Effector memory CD8-positive, alpha-beta T cell (primary cell): ENCODE data around the gene VEGFC.

Experiments
- ATAC-seq: fragments of 150-1000 bp; cut with Tn5 transposase; replicated peaks from 2 replicates; pipeline ENCODE4 v1.10.0; 2021; ENCODE audit warnings: mild to moderate bottlenecking, moderate library complexity
- DNase-seq, 3 experiments: peaks; one replicate each; pipeline ENCODE4 v3.0.0; 2021
- H3K27ac Mint-ChIP-seq, 2 donors: one replicate each; pipeline ENCODE4 v1.8.0; 2022; ENCODE audit warnings: mild to moderate bottlenecking in 2 of 2, mixed read lengths in 2 of 2, moderate library complexity in 2 of 2
- H3K27me3 Mint-ChIP-seq, 2 donors: one replicate each; pipeline ENCODE4 v1.8.0; 2022; ENCODE audit warnings: mixed read lengths in 2 of 2
- H3K36me3 Mint-ChIP-seq: one replicate; pipeline ENCODE4 v1.8.0; 2022; ENCODE audit warnings: mild to moderate bottlenecking, moderate library complexity, mixed read lengths; ENCODE audit not compliant: insufficient read depth
- H3K4me1 Mint-ChIP-seq, 2 donors: one replicate each; pipeline ENCODE4 v1.8.0; 2022; ENCODE audit warnings: low read depth in 2 of 2, mixed read lengths in 2 of 2
- H3K4me3 Mint-ChIP-seq, 2 donors: one replicate each; pipeline ENCODE4 v1.8.0; 2022; ENCODE audit warnings: mild to moderate bottlenecking in 2 of 2, mixed read lengths in 2 of 2, moderate library complexity in 2 of 2
- H3K9me3 Mint-ChIP-seq, 2 donors: one replicate each; pipeline ENCODE4 v1.8.0; 2022; ENCODE audit warnings: mixed read lengths in 2 of 2

Gene VEGFC

DNA sequence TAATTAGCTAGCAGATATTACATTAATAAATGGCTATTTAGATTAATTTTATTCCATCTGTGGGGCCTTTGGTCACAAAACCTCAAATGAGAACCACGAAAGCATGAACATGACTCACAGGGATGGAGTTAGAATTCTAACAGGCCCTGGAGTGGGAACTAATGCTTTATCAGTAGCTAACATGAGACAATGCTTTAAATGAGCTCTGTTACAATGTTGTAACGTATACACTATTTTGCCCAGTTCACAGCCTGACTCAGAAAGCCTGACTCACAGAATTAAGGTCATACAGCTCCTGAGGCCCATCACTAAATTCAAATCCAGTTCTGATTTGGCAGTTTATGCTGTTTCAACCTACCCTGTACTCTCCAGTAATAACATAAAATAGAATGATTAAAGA lies 23.2 kb downstream of the VEGFC start:
- Mint-ChIP-seq H3K9me3 (no peaks in the 10 kb centered on the region), H3K36me3 (peaks cover 3% of the 10 kb centered on the region), H3K4me3 (no peak overlapping the region), H3K4me1 (no peaks in the 10 kb centered on the region), H3K27ac (no peak overlapping the region), H3K27me3 (no peaks in the 10 kb centered on the region)
- DNase-seq: no peak
- no peak for ATAC-seq

DNA sequence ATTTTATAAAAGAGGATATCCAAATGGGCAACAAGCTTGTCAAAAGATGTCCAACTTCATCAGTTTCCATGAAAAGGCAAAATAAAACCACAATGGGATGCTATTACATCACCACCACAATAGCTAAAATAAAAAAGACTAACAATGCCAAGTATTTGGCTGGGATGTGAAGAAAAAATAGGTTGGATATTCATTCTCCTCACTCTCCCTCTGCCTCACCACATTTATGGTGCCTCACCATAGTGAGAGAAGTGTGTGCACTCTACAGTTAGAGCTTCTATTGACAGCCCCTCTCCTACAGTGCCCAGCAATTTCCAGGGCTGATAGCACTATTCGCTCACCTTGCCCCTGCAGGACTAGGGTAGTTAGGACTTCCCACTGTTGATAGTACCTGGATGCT lies 25.5 kb downstream of the VEGFC start:
- ATAC-seq (no peak), DNase-seq (no peak)
- peaks cover 0 to 4% of the 10 kb centered on the region in 2 donors for H3K9me3 Mint-ChIP-seq
- H3K4me1 Mint-ChIP-seq: no peaks in the 10 kb centered on the region
- H3K36me3 Mint-ChIP-seq: peaks cover 3% of the 10 kb centered on the region
- no peak overlapping the region for H3K4me3 Mint-ChIP-seq
- peak overlapping the region in 1 of 2 donors; percentile 20 for H3K27ac Mint-ChIP-seq
- no peaks in the 10 kb centered on the region for H3K27me3 Mint-ChIP-seq

DNA sequence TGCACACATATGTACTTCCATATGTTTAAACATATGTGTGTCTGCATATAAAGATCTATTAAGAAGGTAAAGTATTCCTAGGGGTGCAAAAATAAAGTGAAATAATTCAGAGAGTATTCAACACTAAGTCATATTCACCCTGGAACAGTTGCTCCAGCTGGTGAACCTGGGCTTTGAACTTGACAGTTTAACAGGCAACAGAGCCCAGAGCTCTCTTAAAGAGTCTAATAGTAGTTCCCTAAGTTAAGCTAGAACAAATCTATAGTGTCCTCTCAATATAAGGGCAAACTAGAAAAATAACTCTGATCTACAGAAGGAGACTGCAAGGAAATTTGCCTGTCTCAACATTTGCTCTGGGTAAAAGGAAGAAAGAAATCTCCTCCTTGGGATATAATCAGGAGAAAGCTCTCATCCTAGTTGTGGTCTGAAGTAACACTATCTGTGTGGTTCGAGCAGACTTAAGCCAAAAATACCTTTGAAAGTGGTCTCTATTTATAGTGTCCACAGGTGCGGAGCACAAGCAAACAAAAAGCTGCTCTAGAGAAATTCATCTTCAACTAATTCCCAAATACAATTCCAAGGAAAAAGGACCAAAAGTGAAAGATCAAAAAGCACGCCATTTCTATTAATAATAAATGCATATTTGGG lies 29.9 kb downstream of the VEGFC start:
- no peak for DNase-seq
- Mint-ChIP-seq H3K4me3 (no peak overlapping the region), H3K27me3 (no peaks in the 10 kb centered on the region), H3K4me1 (no peaks in the 10 kb centered on the region), H3K36me3 (peaks cover 7% of the 10 kb centered on the region), H3K9me3 (peaks cover 0 to 8% of the 10 kb centered on the region in 2 donors), H3K27ac (no peak overlapping the region)
- no peak for ATAC-seq

DNA sequence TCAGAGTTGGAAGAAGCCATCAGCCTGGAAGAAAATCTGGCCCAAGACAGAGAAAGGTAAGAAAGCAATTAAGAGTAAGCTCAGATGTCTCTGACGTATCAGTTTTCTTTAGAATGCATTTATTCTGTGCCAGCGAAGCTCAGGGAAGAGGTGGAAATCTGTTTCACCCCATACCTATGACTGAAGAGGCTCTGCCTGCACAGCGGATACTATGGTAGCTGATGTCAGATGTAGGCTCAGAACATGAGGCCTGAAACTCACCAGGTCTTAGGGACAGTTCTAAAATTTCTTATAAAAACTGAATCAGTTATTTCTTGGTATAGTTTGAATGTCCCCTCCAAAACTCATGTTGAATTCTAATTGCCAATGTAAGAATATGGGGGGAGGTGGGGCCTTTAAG lies 30.9 kb downstream of the VEGFC start:
- Mint-ChIP-seq H3K9me3 (peaks cover 0 to 8% of the 10 kb centered on the region in 2 donors), H3K36me3 (peaks cover 7% of the 10 kb centered on the region), H3K27me3 (no peaks in the 10 kb centered on the region), H3K4me3 (no peak overlapping the region), H3K4me1 (no peaks in the 10 kb centered on the region), H3K27ac (no peak overlapping the region)
- no peak for ATAC-seq
- no peak for DNase-seq

DNA sequence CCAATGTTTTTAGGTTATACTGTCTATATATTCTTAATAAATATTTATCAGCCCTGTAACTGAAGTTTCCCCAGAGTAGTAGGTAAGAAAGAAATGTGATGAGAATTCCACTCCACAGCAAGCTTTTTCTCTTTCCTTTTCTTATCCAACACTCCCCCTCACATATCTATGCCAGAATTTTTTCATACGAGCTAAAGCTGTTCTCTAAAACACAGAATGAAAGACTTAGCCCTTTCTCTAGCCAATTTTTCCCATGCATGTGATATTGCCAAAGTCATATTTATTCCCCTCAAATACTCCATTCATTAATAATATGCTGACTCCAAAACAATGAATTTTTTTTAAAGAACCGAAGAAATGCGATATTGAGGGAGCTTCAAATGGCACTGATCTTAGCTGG lies 32.3 kb downstream of the VEGFC start:
- ATAC-seq (no peak), DNase-seq (no peak)
- Mint-ChIP-seq H3K9me3 (peaks cover 0 to 8% of the 10 kb centered on the region in 2 donors), H3K27ac (no peak overlapping the region), H3K4me3 (no peak overlapping the region), H3K36me3 (peaks cover 4% of the 10 kb centered on the region), H3K4me1 (no peaks in the 10 kb centered on the region), H3K27me3 (no peaks in the 10 kb centered on the region)

DNA sequence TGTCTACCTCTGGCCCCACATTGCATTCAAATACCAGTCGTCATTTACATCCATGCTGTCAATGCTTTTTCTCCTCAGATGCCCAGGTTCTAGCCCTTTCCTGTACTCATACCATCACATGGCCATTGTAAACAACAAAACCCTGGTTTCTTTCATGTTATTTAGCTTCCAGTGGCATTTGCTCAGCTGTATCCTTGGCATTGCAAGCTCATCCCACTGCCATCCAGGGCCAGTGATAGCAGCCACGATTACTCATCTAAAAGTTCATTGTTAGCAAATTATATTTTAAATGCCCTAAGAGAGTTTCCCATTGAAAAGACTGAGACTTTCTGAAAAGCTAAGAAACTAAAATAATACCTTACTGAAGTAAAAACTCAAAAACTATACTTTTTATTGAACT lies 34.0 kb downstream of the VEGFC start:
- no peak overlapping the region for H3K27ac Mint-ChIP-seq
- H3K36me3 Mint-ChIP-seq: peaks cover 4% of the 10 kb centered on the region
- no peak overlapping the region for H3K4me3 Mint-ChIP-seq
- H3K9me3 Mint-ChIP-seq: peaks cover 0 to 4% of the 10 kb centered on the region in 2 donors
- no peaks in the 10 kb centered on the region for H3K4me1 Mint-ChIP-seq
- DNase-seq: no peak
- no peaks in the 10 kb centered on the region for H3K27me3 Mint-ChIP-seq
- ATAC-seq: no peak

DNA sequence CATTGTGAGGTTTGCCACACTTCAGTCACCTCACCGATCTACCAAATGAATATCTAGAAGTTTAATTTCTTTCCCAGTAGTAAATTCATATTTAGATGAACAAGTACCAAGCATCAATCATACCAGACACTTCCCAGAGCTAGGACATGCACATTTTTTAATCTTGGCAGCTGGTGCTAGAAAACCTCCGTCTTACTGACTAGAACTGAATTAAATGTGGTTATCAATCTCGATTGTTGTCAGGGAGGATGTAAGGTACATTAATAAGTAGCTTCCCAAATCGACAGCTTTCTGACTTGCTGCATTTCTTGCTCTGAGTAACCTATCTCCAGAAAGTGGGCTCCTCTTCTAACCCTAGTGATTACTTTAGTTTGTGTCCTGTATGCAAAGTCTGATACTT lies 34.4 kb downstream of the VEGFC start:
- peaks cover 4% of the 10 kb centered on the region for H3K36me3 Mint-ChIP-seq
- no peaks in the 10 kb centered on the region for H3K4me1 Mint-ChIP-seq
- ATAC-seq (no peak), DNase-seq (no peak)
- no peak overlapping the region for H3K4me3 Mint-ChIP-seq
- H3K9me3 Mint-ChIP-seq: peaks cover 0 to 4% of the 10 kb centered on the region in 2 donors
- no peak overlapping the region for H3K27ac Mint-ChIP-seq
- no peaks in the 10 kb centered on the region for H3K27me3 Mint-ChIP-seq

DNA sequence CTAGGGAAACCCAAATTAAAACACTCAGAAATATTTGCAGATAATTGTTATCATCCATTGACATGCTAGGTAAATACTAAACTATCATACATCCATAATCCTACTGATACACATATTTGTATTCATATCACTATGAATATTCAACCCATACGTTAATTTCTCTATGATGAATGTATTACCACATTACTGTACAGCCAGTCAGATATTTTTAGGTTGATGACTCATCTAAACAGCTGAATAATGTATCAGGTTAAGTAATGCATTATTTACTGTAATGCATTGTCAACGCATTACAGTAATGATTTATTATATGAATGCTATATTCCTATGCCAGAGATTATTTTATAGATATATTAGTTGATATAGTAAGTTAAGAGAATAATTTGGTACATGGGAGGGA lies 37.1 kb downstream of the VEGFC start:
- peaks cover 4% of the 10 kb centered on the region for H3K36me3 Mint-ChIP-seq
- DNase-seq (no peak), ATAC-seq (no peak)
- no peak overlapping the region for H3K4me3 Mint-ChIP-seq
- peaks cover 0 to 4% of the 10 kb centered on the region in 2 donors for H3K9me3 Mint-ChIP-seq
- H3K27me3 Mint-ChIP-seq: no peaks in the 10 kb centered on the region
- H3K27ac Mint-ChIP-seq: no peak overlapping the region
- H3K4me1 Mint-ChIP-seq: no peaks in the 10 kb centered on the region

DNA sequence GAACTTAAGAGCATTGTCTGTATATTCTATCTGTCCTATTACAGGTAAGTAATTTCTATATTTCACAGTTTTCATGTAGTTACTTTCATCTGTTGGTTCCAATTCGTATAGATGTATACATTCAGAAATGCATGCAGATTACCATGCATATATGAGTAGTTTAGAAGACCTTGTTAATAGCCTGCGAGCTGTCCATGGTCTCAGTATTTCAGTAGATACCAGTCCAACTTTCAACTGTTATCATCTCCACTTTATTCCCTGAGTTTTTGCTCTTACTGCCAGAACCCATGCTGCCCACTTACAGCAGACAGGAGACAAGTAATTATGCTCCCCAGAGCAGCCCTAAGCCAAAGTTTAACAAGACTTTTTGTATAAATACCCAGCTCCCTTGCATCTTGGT lies 37.7 kb downstream of the VEGFC start:
- Mint-ChIP-seq H3K4me3 (no peak overlapping the region), H3K36me3 (peaks cover 4% of the 10 kb centered on the region), H3K27ac (no peak overlapping the region), H3K9me3 (peaks cover 0 to 4% of the 10 kb centered on the region in 2 donors), H3K27me3 (no peaks in the 10 kb centered on the region), H3K4me1 (no peaks in the 10 kb centered on the region)
- no peak for ATAC-seq
- no peak for DNase-seq

DNA sequence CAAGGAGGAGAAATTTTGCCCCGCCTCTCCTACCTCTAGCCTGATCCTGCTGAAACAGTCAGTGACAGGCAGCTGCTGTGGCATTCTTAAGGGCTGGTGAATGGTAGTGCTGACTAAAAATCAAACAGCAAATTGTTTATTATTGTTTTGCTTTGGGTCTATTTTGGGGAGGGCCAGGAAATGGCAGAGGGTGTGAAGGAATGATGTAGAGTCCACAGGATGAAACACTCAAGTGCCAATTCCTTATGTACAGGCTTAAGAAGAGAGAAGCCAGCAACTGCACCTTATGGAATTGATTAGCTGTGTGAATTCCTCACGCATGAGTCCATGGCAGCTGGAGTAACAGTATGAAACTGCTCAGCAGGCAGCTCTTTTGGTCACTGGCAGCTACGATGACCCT lies 39.7 kb downstream of the VEGFC start:
- ATAC-seq (no peak), DNase-seq (no peak)
- H3K36me3 Mint-ChIP-seq: peaks cover 3% of the 10 kb centered on the region

DNA sequence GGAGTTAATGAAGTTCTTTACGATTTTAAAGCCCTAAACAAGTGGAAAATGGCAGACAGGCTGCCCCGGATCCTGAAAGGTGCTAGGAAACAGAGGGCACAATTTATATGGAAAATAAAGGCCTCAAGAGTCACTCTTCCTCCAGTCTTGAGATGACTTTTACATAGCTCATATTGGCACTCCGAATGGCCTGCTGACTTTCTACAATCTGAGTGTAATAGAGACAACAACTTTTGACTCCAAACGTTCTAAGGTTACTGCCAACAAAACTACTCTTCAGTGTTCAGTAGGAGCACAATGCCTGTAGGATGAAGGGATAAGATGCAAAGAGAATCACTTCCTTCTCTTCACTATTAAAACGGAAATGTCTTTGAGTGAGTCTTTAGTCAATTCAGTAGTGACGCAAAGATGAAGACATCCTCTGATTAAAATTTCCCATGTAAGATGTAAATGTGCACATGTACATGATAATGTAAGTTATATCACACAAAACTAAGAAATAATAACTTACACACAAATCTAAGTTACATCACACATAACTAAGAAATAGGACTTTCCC lies 40.5 kb downstream of the VEGFC start:
- Mint-ChIP-seq H3K36me3 (no peaks in the 10 kb centered on the region), H3K4me3 (no peak overlapping the region), H3K4me1 (no peaks in the 10 kb centered on the region), H3K9me3 (no peaks in the 10 kb centered on the region), H3K27me3 (no peaks in the 10 kb centered on the region), H3K27ac (no peak overlapping the region)
- no peak for ATAC-seq
- no peak for DNase-seq

More for the DNA sequence above, 39.7 kb downstream of the VEGFC start:
- Mint-ChIP-seq H3K9me3 (no peaks in the 10 kb centered on the region), H3K27ac (no peak overlapping the region), H3K4me3 (no peak overlapping the region), H3K27me3 (no peaks in the 10 kb centered on the region), H3K4me1 (no peaks in the 10 kb centered on the region)

DNA sequence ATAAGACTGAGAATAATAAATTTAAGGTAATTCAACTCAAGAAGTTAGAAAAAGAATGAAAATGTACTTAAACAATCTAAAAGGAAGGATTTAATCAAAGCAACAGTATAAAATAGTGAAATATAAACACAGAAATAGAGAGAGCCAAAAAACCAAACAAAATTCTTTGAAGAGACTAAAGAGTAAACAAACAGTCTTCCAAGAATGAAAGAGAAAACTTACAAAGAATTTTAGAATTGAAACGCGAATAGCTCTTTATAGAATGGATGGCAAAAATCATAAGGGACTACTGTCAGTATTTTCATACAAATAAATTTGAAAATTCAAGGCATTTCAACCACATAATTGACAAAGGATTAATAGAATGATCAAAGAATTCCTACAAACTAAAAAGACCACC lies 41.7 kb downstream of the VEGFC start:
- Mint-ChIP-seq H3K9me3 (peaks cover 0 to 2% of the 10 kb centered on the region in 2 donors), H3K27me3 (no peaks in the 10 kb centered on the region), H3K4me3 (no peak overlapping the region)

DNA sequence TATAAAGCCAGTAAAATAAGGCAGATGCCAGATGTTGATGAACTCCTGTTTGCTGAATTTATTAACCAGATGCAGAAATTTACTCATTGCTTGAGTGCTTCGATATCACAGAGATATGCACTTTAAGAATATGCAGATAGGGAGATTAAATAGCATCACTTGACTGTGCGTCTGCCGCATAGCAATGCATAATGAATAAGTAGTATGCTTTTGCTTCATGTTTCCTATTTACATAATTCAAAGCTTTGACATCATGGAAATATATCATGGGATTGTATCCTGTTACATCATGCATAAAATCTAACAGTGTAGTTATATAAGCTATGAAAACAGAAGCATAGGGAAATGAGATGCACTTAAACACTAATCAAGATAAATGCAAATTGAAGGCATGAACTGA lies 45.9 kb downstream of the VEGFC start:
- DNase-seq (no peak), ATAC-seq (no peak)
- Mint-ChIP-seq H3K27me3 (no peaks in the 10 kb centered on the region), H3K9me3 (peaks cover 0 to 5% of the 10 kb centered on the region in 2 donors), H3K27ac (no peak overlapping the region), H3K4me1 (no peaks in the 10 kb centered on the region), H3K4me3 (no peak overlapping the region), H3K36me3 (no peaks in the 10 kb centered on the region)

More for the DNA sequence above, 41.7 kb downstream of the VEGFC start:
- H3K4me1 Mint-ChIP-seq: no peaks in the 10 kb centered on the region
- H3K36me3 Mint-ChIP-seq: no peaks in the 10 kb centered on the region
- DNase-seq (no peak), ATAC-seq (no peak)
- no peak overlapping the region for H3K27ac Mint-ChIP-seq

DNA sequence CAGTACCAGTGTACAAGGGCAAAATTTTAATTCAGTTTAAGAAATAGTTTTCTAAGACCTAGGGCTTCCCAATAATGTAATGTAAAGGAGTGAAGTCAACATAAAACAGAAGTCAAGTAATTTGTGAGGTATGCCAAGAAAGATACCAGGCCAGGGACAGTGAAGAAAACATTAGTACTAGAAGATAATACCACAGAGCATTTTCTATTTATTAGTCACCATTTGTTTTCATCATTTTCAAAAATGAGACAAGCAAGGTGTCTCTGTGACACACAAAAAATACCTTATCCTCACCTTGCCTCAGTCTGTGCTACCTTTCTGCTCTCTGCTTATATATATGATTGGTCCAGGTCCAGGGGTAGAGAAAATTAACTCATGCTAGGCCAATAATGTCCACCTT lies 46.8 kb downstream of the VEGFC start:
- H3K27me3 Mint-ChIP-seq: no peaks in the 10 kb centered on the region
- peaks cover 0 to 5% of the 10 kb centered on the region in 2 donors for H3K9me3 Mint-ChIP-seq
- DNase-seq: no peak
- no peak overlapping the region for H3K4me3 Mint-ChIP-seq
- ATAC-seq: no peak
- H3K4me1 Mint-ChIP-seq: no peaks in the 10 kb centered on the region
- no peak overlapping the region for H3K27ac Mint-ChIP-seq
- H3K36me3 Mint-ChIP-seq: no peaks in the 10 kb centered on the region
